Measurements from ENCODE around the gene CTSA. TPM values are rescaled to one million over a fixed set of nuclear protein-coding genes. Genes with fewer than 3 reads are reported as not detected.

The CTSA gene
- total RNA-seq, 1 donor from 2014 or later, result 82.0 TPM

Other genes starting within 250 kb of the CTSA start
- gene WFDC11, start 221.1 kb upstream of the CTSA start, total RNA-seq, result not detected
- gene WFDC13, start 189.3 kb upstream of the CTSA start, total RNA-seq, result not detected
- not detected for gene WFDC10B, start 186.3 kb upstream of the CTSA start, total RNA-seq
- gene SPINT4, start 169.0 kb upstream of the CTSA start, total RNA-seq, result not detected
- gene WFDC3, start 99.5 kb upstream of the CTSA start, total RNA-seq, result not detected
- 4.6 TPM for gene DNTTIP1, start 99.4 kb upstream of the CTSA start, total RNA-seq
- not detected for gene UBE2C, start 78.7 kb upstream of the CTSA start, total RNA-seq
- gene TNNC2, start 64.0 kb upstream of the CTSA start, total RNA-seq, result not detected
- 182 TPM for gene SNX21, start 57.5 kb upstream of the CTSA start, total RNA-seq
- gene ACOT8, start 33.9 kb upstream of the CTSA start, total RNA-seq, result 34.4 TPM
- 6.8 TPM for gene ZSWIM3, start 33.7 kb upstream of the CTSA start, total RNA-seq
- gene ZSWIM1, start 10.1 kb upstream of the CTSA start, total RNA-seq, result 3.5 TPM
- gene SPATA25, start 3.7 kb upstream of the CTSA start, total RNA-seq, result 32.8 TPM
- 4.0 TPM for gene NEURL2, start 127 bp upstream of the CTSA start, total RNA-seq
- gene PLTP, start 20.8 kb downstream of the CTSA start, total RNA-seq, result 909 TPM
- 45.7 TPM for gene PCIF1, start 43.3 kb downstream of the CTSA start, total RNA-seq
- gene ZNF335, start 80.9 kb downstream of the CTSA start, total RNA-seq, result 27.8 TPM
- gene MMP9, start 117.6 kb downstream of the CTSA start, total RNA-seq, result not detected
- gene SLC12A5, start 137.9 kb downstream of the CTSA start, total RNA-seq, result not detected
- gene NCOA5, start 198.6 kb downstream of the CTSA start, total RNA-seq, result 70.4 TPM
- gene CD40, start 227.0 kb downstream of the CTSA start, total RNA-seq, result 34.7 TPM